Measurements from ENCODE around the gene HECW1. TPM values are rescaled to one million over a fixed set of nuclear protein-coding genes. Genes with fewer than 3 reads are reported as not detected.

HECW1 gene
- total and polyA plus RNA-seq, 10 of the 15 experiments (the other 5 are each of a cell fraction or from before 2014, with no cell fraction given), result under 0.01 to 0.31 (median 0.04) TPM; not detected in 3

GRCh38 chr7:43433639-43434038 lies 321.2 kb downstream of the HECW1 start:
- no peak for DNase-seq (ENCODE audit: low read depth, low spot score)
- TF ChIP-seq ZNF207 (IDR thresholded peaks at IDR 0.05; ENCODE audit: borderline replicate concordance), result no peak
- no peak for TF ChIP-seq ZNF24 (IDR thresholded peaks at IDR 0.05)
- no peak for TF ChIP-seq MEF2A (IDR thresholded peaks at IDR 0.05; ENCODE audit: insufficient read depth, low read depth, low read length)
- TF ChIP-seq BRCA1 (IDR thresholded peaks at IDR 0.05; ENCODE audit: low read depth, low read length), result no peak
- no peak for TF ChIP-seq PML (IDR thresholded peaks at IDR 0.05; ENCODE audit: low read length)
- TF ChIP-seq HDAC2 (IDR thresholded peaks at IDR 0.05), result no peak
- no peak for TF ChIP-seq E4F1 (IDR thresholded peaks at IDR 0.05; ENCODE audit: borderline replicate concordance, partially characterized antibody)
- no peak for TF ChIP-seq NBN (IDR thresholded peaks at IDR 0.05)
- TF ChIP-seq ZNF274 (IDR thresholded peaks at IDR 0.05; ENCODE audit: insufficient read depth, insufficient read length), result no peak
- TF ChIP-seq SP1 (IDR thresholded peaks at IDR 0.05; ENCODE audit: low read depth, low read length), result no peak
- no peak for TF ChIP-seq PAX5 (IDR thresholded peaks at IDR 0.05; ENCODE audit: borderline replicate concordance, low read depth, low read length)
- TF ChIP-seq EED (IDR thresholded peaks at IDR 0.05; ENCODE audit: low read depth), result no peak
- TF ChIP-seq ZBTB33 (IDR thresholded peaks at IDR 0.05), result no peak
- no peak for TF ChIP-seq IKZF1 (conservative IDR thresholded peaks at IDR 0.05)
- TF ChIP-seq PAX8 (IDR thresholded peaks at IDR 0.05), result no peak
- no peak for TF ChIP-seq ELK1 (IDR thresholded peaks at IDR 0.05; ENCODE audit: low read depth, low read length)
- TF ChIP-seq TCF3 (IDR thresholded peaks at IDR 0.05; ENCODE audit: borderline replicate concordance, insufficient read depth, low read depth, low read length), result no peak
- Histone ChIP-seq H2AFZ (ENCODE audit: control insufficient read depth, low read depth, low read length) (no peak overlapping the region), H4K20me1 (ENCODE audit: control insufficient read depth, insufficient read depth) (no peaks in the 10 kb centered on the region), H3K4me2 (ENCODE audit: control insufficient read depth, insufficient read depth) (no peak overlapping the region), H3K9me3 (replicated peaks; ENCODE audit: control insufficient read depth, insufficient read depth, low read length) (no peaks in the 10 kb centered on the region), H3K27me3 (replicated peaks in 1 of 2; ENCODE audit: control insufficient read depth in 2 of 2, insufficient read depth in 2 of 2, low read length in 1 of 2) (no peaks in the 10 kb centered on the region), H3K4me3 (no peak overlapping the region), H3K27ac (ENCODE audit: control insufficient read depth, insufficient read depth) (no peak overlapping the region), H3K9ac (ENCODE audit: control insufficient read depth, insufficient read depth, low read length) (no peak overlapping the region), H3K79me2 (ENCODE audit: control insufficient read depth, insufficient read depth, low read length) (no peaks in the 10 kb centered on the region), H3K4me1 (ENCODE audit: control insufficient read depth, insufficient read depth, low read length) (no peaks in the 10 kb centered on the region), H3K36me3 (ENCODE audit: control insufficient read depth in 2 of 2, insufficient read depth in 2 of 2, low read length in 1 of 2) (no peaks in the 10 kb centered on the region)
- in situ Hi-C loops (cut with MboI), result no loop called here
- POLR2A ChIA-PET, result no interaction called here
- no peak for ATAC-seq
- CTCF ChIA-PET, result interaction anchor here (1.2 to 2.4 kb wide), 3 partner anchors 8 to 492 kb away, joined by 5 to 7 read pairs (median 5); no protein-coding TSS in a partner anchor
- RAD21 ChIA-PET (ENCODE audit: unreplicated experiment), result interaction anchor here (0.8 kb wide), 1 partner anchor 171 kb away, joined by 3 read pairs; no protein-coding TSS in a partner anchor
- BruUV-seq (replicated peaks), result no TSS peak
- no peak for FAIRE-seq
- intact Hi-C loops (cut with micrococcal nuclease; ENCODE audit: unreplicated experiment), result no loop called here
- WGBS (ENCODE audit: insufficient coverage, insufficient replicate concordance, low lambda C conversion rate, missing lambda C conversion rate), result 87% methylated on average over 1 of the region's 1 CpG
- SMC1A ChIA-PET (ENCODE audit: uncharacterized antibody, unreplicated experiment), result interaction anchor here (1.1 to 2.4 kb wide), 4 partner anchors 9 to 492 kb away, joined by 3 to 8 read pairs (median 5); no protein-coding TSS in a partner anchor

Data from GM12878 (cell line).